Epidermal melanocyte (primary cell): Measurements from ENCODE around the gene HEXA.

Experiments used
- DNase-seq: peaks from one replicate; pipeline ENCODE4 v3.0.0; 2011; ENCODE audit warnings: low spot score; ENCODE audit not compliant: insufficient read length

Gene HEXA

DNA sequence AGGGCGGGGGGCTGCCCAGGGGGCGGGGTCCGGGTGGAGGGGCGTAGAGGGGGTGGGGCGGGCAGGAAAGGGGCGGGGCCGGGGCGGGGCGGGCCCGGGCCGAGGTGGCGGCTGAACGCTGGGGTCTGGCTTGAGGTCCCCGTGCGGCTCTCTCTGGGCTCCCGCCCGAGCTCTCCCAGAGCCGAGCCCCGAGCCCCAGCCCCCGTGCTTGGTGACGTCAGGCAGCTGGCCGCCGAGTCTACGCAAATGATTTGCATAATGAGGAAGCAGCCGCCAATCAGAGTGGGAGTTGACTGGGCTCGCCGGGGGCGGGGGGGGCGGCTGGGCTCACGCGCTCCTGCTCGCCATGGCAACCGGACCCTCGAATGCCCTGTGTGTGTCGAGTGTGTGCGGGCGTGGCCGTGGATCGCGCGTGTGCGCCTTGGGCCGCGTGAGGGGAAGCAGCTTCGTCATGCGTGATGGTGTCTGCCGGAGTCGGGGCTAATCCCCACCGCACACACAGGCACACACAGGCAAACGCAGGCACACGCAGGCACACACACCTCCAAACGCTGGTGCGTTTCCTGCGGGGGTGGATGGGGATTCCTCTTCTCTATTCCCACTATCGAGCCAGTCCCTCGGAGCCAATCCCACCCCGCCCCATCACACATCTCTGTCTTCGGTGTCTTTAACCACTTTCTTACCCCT lies 55.7 kb downstream of the HEXA start, which contains the start of gene CELF6:
CELF6 (minus strand) TSS at position 173 of the 687 bp plus-strand sequence. CDS start 283 bp downstream, outside the sequence.
- peak; percentile 70 for DNase-seq

GRCh38 chr15:72319360-72319984 lies 56.3 kb downstream of the HEXA start:
- peak; percentile 78 for DNase-seq

DNA sequence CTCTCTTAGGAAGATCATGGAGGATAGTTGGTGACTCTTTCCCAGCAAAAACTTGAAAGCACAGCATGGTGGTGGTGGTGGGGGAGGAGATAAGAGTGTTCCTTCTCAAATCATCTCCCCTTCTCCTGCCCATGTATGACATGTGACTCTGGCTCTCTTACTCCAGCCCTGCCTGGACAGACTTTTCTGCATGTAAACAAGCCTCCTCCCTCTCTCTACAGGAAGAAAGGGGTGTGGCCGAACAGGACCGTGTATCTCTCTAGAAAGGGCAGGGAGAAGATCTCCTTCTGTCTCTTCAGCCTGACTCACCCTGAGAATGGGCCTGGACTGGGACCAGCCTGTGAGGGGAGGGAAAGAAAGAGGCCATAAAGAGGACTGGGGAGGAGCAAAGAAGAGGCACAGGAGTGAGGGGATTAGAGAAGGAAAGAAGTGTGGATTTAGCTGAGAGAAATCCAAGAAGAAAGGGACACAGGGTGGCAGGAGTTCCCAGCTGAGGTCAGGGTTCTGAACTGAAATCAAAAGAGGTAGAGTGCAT lies 57.3 kb downstream of the HEXA start:
- no peak for DNase-seq

DNA sequence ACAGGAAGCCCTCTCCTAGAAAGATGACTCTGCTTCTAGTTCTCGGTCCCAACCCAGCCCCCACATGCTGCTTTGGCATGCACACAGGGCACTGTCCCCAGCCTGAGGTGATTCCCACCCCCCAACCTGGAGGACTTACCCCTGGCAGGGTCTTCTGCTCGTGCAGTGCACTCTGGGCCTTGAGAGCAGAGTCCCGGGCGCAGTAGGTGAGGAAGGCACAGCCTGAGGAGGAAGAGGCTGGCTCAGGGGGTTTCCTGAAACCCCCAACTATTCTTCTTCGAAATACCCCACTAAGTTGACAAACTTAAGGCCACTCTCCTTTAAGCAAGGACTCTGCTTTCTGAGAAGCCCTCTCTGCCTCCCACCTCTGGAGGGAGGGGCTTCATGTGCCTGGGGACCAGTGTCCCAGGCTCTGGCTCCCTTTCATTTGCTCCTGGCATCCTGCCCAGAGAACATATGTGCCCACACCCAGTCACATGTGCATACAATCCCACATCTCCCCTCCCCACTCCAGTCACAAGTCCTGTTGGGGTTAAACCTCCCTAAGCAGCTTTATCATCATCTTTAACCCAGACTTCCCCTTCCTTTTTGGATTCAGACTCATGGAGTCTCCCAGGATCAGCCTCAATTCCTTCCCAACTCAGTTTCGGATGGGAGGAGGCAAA lies 60.0 kb downstream of the HEXA start:
- DNase-seq, result no peak

DNA sequence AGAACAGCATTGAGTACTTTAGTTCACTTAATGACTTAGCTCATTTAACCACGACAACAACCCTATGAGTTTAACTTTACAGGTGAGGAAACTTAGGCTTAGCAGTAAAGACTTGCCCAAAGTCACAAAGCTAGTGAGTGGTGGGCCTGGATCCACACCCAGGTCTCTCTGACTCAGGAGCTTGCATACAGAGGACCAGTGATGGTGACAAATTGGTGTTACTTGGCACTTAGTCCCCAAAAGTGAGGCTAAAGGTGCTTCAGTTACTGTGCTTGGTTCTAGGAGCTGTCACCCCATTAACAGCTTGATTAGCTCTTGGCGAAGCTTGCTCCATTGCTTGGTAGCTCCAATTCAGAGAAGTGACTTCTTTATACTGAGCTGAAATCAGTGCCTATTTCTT lies 61.9 kb downstream of the HEXA start:
- no peak for DNase-seq

GRCh38 chr15:72313448-72313840 lies 62.4 kb downstream of the HEXA start:
- no peak for DNase-seq

DNA sequence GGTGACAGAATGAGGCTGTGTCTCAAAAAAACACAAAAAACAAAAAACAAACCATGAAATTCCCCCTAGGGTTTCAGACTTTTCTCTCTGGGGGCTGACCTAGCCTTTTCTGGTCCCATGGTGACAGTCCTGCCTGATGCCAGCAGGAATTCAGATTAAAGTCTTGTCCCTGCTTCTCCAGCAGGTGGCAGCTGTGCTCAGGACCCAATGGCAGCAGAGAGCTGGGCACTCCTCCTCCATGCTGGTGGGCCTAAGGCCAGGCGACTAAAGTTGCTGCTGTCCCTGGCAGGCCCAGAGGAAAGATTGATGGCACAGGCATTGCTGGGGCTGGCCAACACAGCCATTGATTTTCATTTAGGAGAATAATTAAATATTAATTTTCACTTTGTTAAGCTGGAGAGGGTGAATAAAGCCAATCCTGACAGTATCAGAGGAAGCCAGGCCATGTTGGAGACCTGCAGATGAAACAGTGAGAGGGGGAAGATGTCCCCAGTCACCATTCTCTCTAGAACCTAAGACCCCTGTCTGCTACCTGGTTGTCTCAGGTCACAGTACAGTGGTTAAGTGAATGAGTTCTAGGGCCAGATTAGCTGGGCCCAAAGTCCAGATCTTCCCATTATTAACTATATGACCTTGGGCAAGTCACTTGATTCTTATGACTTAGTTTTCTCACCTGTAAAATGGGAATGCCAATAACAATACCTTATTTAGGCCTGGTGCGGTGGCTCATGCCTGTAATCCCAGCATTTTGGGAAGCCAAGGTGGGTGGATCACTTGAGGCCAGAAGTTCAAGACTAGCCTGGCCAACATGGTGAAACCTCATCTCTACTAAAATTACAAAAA lies 63.0 kb downstream of the HEXA start:
- DNase-seq, result peak; percentile 87

DNA sequence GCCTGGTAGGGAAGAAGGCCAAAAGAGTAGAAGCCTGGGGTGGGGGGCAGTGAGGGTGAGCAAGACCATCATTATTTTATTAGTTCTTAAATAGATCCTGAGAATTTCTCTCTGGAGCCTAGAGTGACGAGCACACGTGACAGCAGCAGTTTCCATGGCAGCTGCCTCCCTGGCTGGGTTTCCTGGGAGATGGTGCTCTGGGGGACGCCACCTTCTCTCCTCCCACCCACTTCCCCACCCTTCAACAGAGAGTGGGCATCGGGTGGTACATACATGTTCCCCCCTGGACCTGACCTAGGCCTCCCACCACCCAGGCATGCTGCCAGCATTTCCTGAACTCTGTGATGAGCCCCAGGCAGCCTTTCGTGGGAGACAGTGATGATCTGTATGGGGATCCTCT lies 68.8 kb downstream of the HEXA start:
- no peak for DNase-seq

GRCh38 chr15:72306211-72306785 lies 69.5 kb downstream of the HEXA start:
- DNase-seq, result no peak

- no peak for DNase-seq
Observed at GRCh38 chr15:72304596-72304995, 71.2 kb downstream of the HEXA start.

- no peak for DNase-seq
Observed at GRCh38 chr15:72302955-72303354, 72.9 kb downstream of the HEXA start.
